HCT116 (cell line): ENCODE results near the gene TMEM26. TPM values are rescaled to one million over a fixed set of nuclear protein-coding genes. Genes with fewer than 3 reads are reported as not detected.

Experiments
- ATAC-seq: fragments of 200-7000 bp; cut with Tn5 transposase; 2 replicates; pipeline ENCODE4 v1.9.1; 2020; ENCODE audit warnings: mild to moderate bottlenecking, moderate library complexity
- BruUV-seq: library from RNA; stranded (reverse); fragments of 400-500 nt; replicated peaks from 2 replicates; lab custom pipeline; 2021; lab: Mats Ljungman, UMichigan
- CTCF ChIA-PET: fragments of 300-600 bp; sonication (Branson Sonifier 250); formaldehyde crosslinking; loops from one replicate; lab custom pipeline; 2021; ENCODE audit warnings: antibody characterized with exemption; lab: Charles Lee
- POLR2A ChIA-PET: fragments of 300-600, 350-600 bp; sonication (Branson Sonifier 250); formaldehyde crosslinking; loops from one replicate; lab custom pipeline; 2021; ENCODE audit warnings: antibody characterized with exemption; lab: Charles Lee
- RAD21 ChIA-PET, 2 experiments: fragments of 300-600 bp; sonication (Branson Sonifier 250); formaldehyde crosslinking; loops; one replicate each; lab custom pipeline; 2023; ENCODE audit warnings: low total read pairs in 2 of 2; ENCODE audit not compliant: uncharacterized antibody in 2 of 2, unreplicated experiment in 2 of 2, low non-redundant PET in 1 of 2; lab: Charles Lee
- DNase-seq: peaks from one replicate; pipeline ENCODE4 v3.0.0-alpha.2; 2010; ENCODE audit warnings: low read depth, low spot score
- H2AFZ ChIP-seq: fragments of 200-600 bp; shearing (Covaris generic), sonication (generic); 2 replicates; pipeline ENCODE4 v1.6.1; 2017; ENCODE audit warnings: low read depth, mixed run types, mixed read lengths, antibody characterized with exemption, low read length; ENCODE audit not compliant: poor library complexity, severe bottlenecking
- H3K27ac ChIP-seq: 2 replicates; pipeline ENCODE4 v1.5.1; 2012; ENCODE audit warnings: low read depth, low read length
- H3K27me3 ChIP-seq: fragments of 200-600 bp; sonication (generic); 2 replicates; pipeline ENCODE4 v1.6.1; 2016; ENCODE audit warnings: mixed run types, low read length, mixed read lengths; ENCODE audit not compliant: insufficient read depth
- H3K36me3 ChIP-seq, 2 experiments: fragments of 200-500 bp in 1 of 2; fragments of 200-600 bp in 1 of 2; sonication (Bioruptor generic) in 1 of 2; sonication (generic) in 1 of 2; 2 replicates each; pipeline versions ENCODE4 v1.5.1 to v1.6.1; 2014 to 2016; ENCODE audit warnings: low read length in 2 of 2, inconsistent platforms in 1 of 2, mixed read lengths in 1 of 2, mixed run types in 1 of 2; ENCODE audit not compliant: insufficient read depth in 2 of 2, control insufficient read depth in 1 of 2
- H3K4me1 ChIP-seq, 2 experiments: fragments of 200-600 bp in 1 of 2; sonication (generic) in 1 of 2; 2 replicates each; pipeline versions ENCODE4 v1.5.1 to v1.6.1; 2012 to 2017; ENCODE audit warnings: low read length in 2 of 2, inconsistent platforms in 1 of 2, mild to moderate bottlenecking in 1 of 2, mixed read lengths in 1 of 2, mixed run types in 1 of 2, moderate library complexity in 1 of 2; ENCODE audit not compliant: insufficient read depth in 2 of 2, control insufficient read depth in 1 of 2
- H3K4me2 ChIP-seq: fragments of 200-600 bp; sonication (generic); 2 replicates; pipeline ENCODE4 v1.6.1; 2017; ENCODE audit warnings: mixed run types, low read length, mixed read lengths
- H3K4me3 ChIP-seq, 2 experiments: fragments of 200-600 bp in 1 of 2; sonication (generic) in 1 of 2; replicated peaks in 1 of 2; 2 replicates each; pipeline ENCODE4 v1.5.1; 2011 to 2016; ENCODE audit warnings: low read length in 2 of 2, control low read depth in 1 of 2, low read depth in 1 of 2, mild to moderate bottlenecking in 1 of 2, mixed read lengths in 1 of 2, mixed run types in 1 of 2
- H3K79me2 ChIP-seq: fragments of 200-600 bp; sonication (generic); 2 replicates; pipeline ENCODE4 v1.6.1; 2017; ENCODE audit warnings: mild to moderate bottlenecking, mixed run types, low read length, moderate library complexity, mixed read lengths; ENCODE audit not compliant: insufficient read depth
- H3K9ac ChIP-seq: fragments of 200-600 bp; sonication (generic); 2 replicates; pipeline ENCODE4 v1.6.1; 2016; ENCODE audit warnings: low read length, mixed read lengths
- H3K9me2 ChIP-seq: fragments of 200-600 bp; sonication (generic), shearing (Covaris generic); 2 replicates; pipeline ENCODE4 v1.6.1; 2017; ENCODE audit warnings: mixed run types, mild to moderate bottlenecking, moderate library complexity; ENCODE audit not compliant: insufficient read depth
- H3K9me3 ChIP-seq, 2 experiments: fragments of 200-500 bp in 1 of 2; fragments of 200-600 bp in 1 of 2; sonication (Bioruptor generic) in 1 of 2; sonication (generic) in 1 of 2; 2 replicates each; pipeline ENCODE4 v1.6.1; 2014 to 2017; ENCODE audit warnings: low read length in 2 of 2, mixed read lengths in 2 of 2, inconsistent platforms in 1 of 2, low read depth in 1 of 2, mild to moderate bottlenecking in 1 of 2, mixed run types in 1 of 2, moderate library complexity in 1 of 2; ENCODE audit not compliant: control insufficient read depth in 1 of 2, insufficient read depth in 1 of 2
- H4K20me1 ChIP-seq: fragments of 200-600 bp; sonication (generic), shearing (Covaris generic); 2 replicates; pipeline ENCODE4 v1.6.1; 2017; ENCODE audit warnings: mixed run types, mild to moderate bottlenecking, moderate library complexity; ENCODE audit not compliant: insufficient read depth
- ELF1 ChIP-seq: IDR thresholded peaks from 2 replicates; pipeline ENCODE4 v1.6.1; 2012; ENCODE audit warnings: low read depth, borderline replicate concordance
- EZH2 ChIP-seq: fragments of 200-600 bp; sonication (generic); IDR thresholded peaks from 2 replicates; pipeline ENCODE4 v1.6.1; 2017; ENCODE audit warnings: antibody characterized with exemption, mixed run types
- EZH2phosphoT487 ChIP-seq: fragments of 200-600 bp; IDR thresholded peaks from 2 replicates; pipeline ENCODE4 v1.6.1; 2018; ENCODE audit warnings: antibody characterized with exemption, borderline replicate concordance
- FOSL1 ChIP-seq: IDR thresholded peaks from 2 replicates; pipeline ENCODE4 v1.6.1; 2012; ENCODE audit warnings: low read depth
- POLR2A ChIP-seq: IDR thresholded peaks from 2 replicates; pipeline ENCODE4 v1.7.0; 2011; ENCODE audit warnings: borderline replicate concordance; ENCODE audit not compliant: insufficient read depth, insufficient read length; ENCODE audit errors: extremely low read depth
- RAD21 ChIP-seq: IDR thresholded peaks from 2 replicates; pipeline ENCODE4 v1.6.1; 2012; ENCODE audit warnings: low read depth, mild to moderate bottlenecking
- SRF ChIP-seq: IDR thresholded peaks from 2 replicates; pipeline ENCODE4 v1.6.1; 2012; ENCODE audit warnings: low read depth
- TCF7L2 ChIP-seq: IDR thresholded peaks from 2 replicates; pipeline ENCODE4 v1.7.0; 2011; ENCODE audit warnings: borderline replicate concordance, inconsistent platforms; ENCODE audit not compliant: insufficient read depth, insufficient read length; ENCODE audit errors: extremely low read depth
- YY1 ChIP-seq: IDR thresholded peaks from 2 replicates; pipeline ENCODE4 v1.6.1; 2011; ENCODE audit warnings: low read length, low read depth, moderate library complexity, mild to moderate bottlenecking; ENCODE audit not compliant: insufficient replicate concordance; ENCODE audit errors: extremely low read depth
- ZFX ChIP-seq: fragments of 450-650 bp; IDR thresholded peaks from 2 replicates; pipeline ENCODE4 v1.6.1; 2017
- ZNF274 ChIP-seq: fragments of 200-500 bp; sonication (Bioruptor generic); IDR thresholded peaks from 2 replicates; pipeline ENCODE4 v1.6.1; 2014; ENCODE audit warnings: mild to moderate bottlenecking, low read depth, low read length, inconsistent platforms
- intact Hi-C: fragments of 100-400 bp; cut with micrococcal nuclease; formaldehyde crosslinking; loops from 2 replicates; pipeline ENCODE4 v1.10.0; 2022
- total RNA-seq: library from RNA; stranded (reverse); gene quantifications from one replicate; pipeline ENCODE4 v1.2.1, GENCODE V29; 2021; ENCODE audit not compliant: unreplicated experiment
- TF ChIP-seq, protein P1 (sequence below): IDR thresholded peaks from 2 replicates; pipeline ENCODE4 v1.6.1; 2011; ENCODE audit warnings: mild to moderate bottlenecking, low read length, moderate library complexity; ENCODE audit not compliant: insufficient replicate concordance; ENCODE audit errors: extremely low read depth
- TF ChIP-seq, protein P2 (sequence below): IDR thresholded peaks from 2 replicates; pipeline ENCODE4 v1.6.1; 2012
- TF ChIP-seq, protein P3 (sequence below): IDR thresholded peaks from 2 replicates; pipeline ENCODE4 v1.6.1; 2012
- TF ChIP-seq, protein P4 (sequence below): IDR thresholded peaks from 2 replicates; pipeline ENCODE4 v1.6.1; 2012; ENCODE audit warnings: low read depth
- TF ChIP-seq, protein P5 (sequence below), 3 experiments: fragments of 200-600 bp in 1 of 3; sonication (generic) in 1 of 3; IDR thresholded peaks in 2 of 3; conservative IDR thresholded peaks in 1 of 3; 2 replicates each; pipeline ENCODE4 v1.5.1; 2012 to 2017; ENCODE audit warnings: low read depth in 2 of 3, low read length in 2 of 3, antibody characterized with exemption in 1 of 3, borderline replicate concordance in 1 of 3, control low read depth in 1 of 3, mild to moderate bottlenecking in 1 of 3, mixed read lengths in 1 of 3, mixed run types in 1 of 3, moderate library complexity in 1 of 3; ENCODE audit not compliant: insufficient read depth in 1 of 3

The TMEM26 gene
- total RNA-seq, 1 experiment from 2014 or later = not detected

DNA sequence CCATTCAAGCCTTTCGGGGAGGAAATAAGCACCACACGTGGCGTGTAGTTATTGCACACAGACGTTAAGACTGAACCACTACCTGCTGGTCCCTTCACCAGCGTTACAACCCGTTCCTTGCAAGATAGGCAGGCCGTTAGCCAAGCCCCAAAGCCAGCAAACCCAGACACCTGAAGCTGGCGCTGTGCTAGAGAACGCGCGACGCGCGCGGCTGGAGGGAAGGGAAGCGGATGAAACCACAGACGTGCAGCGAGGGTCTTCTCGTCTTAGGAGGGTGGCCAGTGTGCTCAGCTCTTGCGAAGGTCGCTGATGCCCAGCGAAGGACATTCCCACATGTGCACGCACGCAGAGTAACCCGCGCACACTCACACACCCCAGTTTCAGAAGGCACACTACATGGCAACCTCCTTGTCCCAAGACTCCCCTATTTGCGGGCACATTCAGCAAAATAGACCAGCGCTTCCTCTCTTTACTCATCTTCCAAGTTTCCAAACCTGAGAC is 980 bp downstream of the TMEM26 start:
- intact Hi-C loops = no loop called here
- H2AFZ ChIP-seq = no peak overlapping the region
- H3K27me3 ChIP-seq = no peaks in the 10 kb centered on the region
- BruUV-seq = no TSS peak
- ChIA-PET POLR2A (no interaction called here), RAD21 (no interaction called here), CTCF (no interaction called here)
- no peaks in the 10 kb centered on the region; the same call in 1 of the 2 replicates for H3K9me2 ChIP-seq
- TF ChIP-seq YY1 (no peak), RAD21 (no peak), TCF7L2 (no peak), ZFX (no peak), SRF (no peak), ZNF274 (no peak), EZH2 (no peak), EZH2phosphoT487 (no peak), ELF1 (no peak), FOSL1 (no peak), POLR2A (no peak)
- TF ChIP-seq, protein P1, sequence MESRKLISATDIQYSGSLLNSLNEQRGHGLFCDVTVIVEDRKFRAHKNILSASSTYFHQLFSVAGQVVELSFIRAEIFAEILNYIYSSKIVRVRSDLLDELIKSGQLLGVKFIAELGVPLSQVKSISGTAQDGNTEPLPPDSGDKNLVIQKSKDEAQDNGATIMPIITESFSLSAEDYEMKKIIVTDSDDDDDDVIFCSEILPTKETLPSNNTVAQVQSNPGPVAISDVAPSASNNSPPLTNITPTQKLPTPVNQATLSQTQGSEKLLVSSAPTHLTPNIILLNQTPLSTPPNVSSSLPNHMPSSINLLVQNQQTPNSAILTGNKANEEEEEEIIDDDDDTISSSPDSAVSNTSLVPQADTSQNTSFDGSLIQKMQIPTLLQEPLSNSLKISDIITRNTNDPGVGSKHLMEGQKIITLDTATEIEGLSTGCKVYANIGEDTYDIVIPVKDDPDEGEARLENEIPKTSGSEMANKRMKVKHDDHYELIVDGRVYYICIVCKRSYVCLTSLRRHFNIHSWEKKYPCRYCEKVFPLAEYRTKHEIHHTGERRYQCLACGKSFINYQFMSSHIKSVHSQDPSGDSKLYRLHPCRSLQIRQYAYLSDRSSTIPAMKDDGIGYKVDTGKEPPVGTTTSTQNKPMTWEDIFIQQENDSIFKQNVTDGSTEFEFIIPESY = no peak
- TF ChIP-seq, protein P2, sequence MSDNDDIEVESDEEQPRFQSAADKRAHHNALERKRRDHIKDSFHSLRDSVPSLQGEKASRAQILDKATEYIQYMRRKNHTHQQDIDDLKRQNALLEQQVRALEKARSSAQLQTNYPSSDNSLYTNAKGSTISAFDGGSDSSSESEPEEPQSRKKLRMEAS = no peak
- TF ChIP-seq, protein P3, sequence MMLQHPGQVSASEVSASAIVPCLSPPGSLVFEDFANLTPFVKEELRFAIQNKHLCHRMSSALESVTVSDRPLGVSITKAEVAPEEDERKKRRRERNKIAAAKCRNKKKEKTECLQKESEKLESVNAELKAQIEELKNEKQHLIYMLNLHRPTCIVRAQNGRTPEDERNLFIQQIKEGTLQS = no peak
- TF ChIP-seq, protein P4, sequence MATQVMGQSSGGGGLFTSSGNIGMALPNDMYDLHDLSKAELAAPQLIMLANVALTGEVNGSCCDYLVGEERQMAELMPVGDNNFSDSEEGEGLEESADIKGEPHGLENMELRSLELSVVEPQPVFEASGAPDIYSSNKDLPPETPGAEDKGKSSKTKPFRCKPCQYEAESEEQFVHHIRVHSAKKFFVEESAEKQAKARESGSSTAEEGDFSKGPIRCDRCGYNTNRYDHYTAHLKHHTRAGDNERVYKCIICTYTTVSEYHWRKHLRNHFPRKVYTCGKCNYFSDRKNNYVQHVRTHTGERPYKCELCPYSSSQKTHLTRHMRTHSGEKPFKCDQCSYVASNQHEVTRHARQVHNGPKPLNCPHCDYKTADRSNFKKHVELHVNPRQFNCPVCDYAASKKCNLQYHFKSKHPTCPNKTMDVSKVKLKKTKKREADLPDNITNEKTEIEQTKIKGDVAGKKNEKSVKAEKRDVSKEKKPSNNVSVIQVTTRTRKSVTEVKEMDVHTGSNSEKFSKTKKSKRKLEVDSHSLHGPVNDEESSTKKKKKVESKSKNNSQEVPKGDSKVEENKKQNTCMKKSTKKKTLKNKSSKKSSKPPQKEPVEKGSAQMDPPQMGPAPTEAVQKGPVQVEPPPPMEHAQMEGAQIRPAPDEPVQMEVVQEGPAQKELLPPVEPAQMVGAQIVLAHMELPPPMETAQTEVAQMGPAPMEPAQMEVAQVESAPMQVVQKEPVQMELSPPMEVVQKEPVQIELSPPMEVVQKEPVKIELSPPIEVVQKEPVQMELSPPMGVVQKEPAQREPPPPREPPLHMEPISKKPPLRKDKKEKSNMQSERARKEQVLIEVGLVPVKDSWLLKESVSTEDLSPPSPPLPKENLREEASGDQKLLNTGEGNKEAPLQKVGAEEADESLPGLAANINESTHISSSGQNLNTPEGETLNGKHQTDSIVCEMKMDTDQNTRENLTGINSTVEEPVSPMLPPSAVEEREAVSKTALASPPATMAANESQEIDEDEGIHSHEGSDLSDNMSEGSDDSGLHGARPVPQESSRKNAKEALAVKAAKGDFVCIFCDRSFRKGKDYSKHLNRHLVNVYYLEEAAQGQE = no peak
- TF ChIP-seq, protein P5, sequence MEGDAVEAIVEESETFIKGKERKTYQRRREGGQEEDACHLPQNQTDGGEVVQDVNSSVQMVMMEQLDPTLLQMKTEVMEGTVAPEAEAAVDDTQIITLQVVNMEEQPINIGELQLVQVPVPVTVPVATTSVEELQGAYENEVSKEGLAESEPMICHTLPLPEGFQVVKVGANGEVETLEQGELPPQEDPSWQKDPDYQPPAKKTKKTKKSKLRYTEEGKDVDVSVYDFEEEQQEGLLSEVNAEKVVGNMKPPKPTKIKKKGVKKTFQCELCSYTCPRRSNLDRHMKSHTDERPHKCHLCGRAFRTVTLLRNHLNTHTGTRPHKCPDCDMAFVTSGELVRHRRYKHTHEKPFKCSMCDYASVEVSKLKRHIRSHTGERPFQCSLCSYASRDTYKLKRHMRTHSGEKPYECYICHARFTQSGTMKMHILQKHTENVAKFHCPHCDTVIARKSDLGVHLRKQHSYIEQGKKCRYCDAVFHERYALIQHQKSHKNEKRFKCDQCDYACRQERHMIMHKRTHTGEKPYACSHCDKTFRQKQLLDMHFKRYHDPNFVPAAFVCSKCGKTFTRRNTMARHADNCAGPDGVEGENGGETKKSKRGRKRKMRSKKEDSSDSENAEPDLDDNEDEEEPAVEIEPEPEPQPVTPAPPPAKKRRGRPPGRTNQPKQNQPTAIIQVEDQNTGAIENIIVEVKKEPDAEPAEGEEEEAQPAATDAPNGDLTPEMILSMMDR (IDR thresholded peaks at IDR 0.05 in 2 of 3, conservative IDR thresholded peaks at IDR 0.05 in 1 of 3; ENCODE audit: borderline replicate concordance in 1 of 3, insufficient read depth in 1 of 3, low read depth in 2 of 3, low read length in 2 of 3) = no peak
- H3K79me2 ChIP-seq = no peaks in the 10 kb centered on the region
- H3K4me3 ChIP-seq = no peak overlapping the region
- ATAC-seq (no peak), DNase-seq (no peak)
- no peak overlapping the region for H3K9ac ChIP-seq
- H3K36me3 ChIP-seq = no peaks in the 10 kb centered on the region
- H3K27ac ChIP-seq = no peak overlapping the region
- no peaks in the 10 kb centered on the region for H3K9me3 ChIP-seq
- H3K4me1 ChIP-seq = no peaks in the 10 kb centered on the region
- H3K4me2 ChIP-seq = no peak overlapping the region
- H4K20me1 ChIP-seq = no peaks in the 10 kb centered on the region
